NCI-H1092 (cell line): ENCODE measurements around the gene APOL2.
"Not testable (repeated sequence)": the region's sequence is repeated elsewhere in the genome, so short reads cannot be mapped to it uniquely, and the experiment has no call there.

Experiments used
- DNase-seq: peaks from one replicate; lab custom pipeline; 2025; lab: John Stamatoyannopoulos, UW

The APOL2 gene

DNA sequence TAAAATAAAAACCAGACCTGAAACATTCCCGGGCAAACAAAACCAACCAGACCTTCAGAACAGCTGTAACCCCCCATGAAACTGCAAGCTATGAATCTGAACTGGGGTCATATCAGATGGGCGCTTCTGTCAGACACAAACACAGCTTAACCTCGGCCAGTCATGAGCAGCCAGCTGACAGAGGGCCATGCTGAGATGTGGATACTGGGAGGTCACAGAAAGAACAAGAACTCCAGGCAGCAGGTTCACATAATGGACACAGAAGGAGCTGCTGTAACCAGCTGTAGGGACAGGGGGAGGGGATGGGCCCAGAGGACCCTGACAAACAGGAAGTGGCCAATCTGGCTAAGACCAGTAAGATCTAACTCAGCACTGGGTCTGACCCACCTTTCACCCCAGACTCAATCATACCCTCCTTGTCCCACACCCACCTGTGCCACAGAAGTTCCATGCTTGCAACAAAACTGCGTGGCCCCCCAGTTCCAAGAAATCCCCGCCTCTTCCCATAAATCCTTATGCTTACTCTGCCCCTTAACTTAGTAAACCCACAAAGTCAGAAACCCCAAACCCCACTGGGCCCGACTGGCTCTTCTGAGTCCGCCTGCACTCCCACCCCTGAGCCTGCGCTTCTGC lies 41.7 kb downstream of the APOL2 start:
- no peak for DNase-seq

DNA sequence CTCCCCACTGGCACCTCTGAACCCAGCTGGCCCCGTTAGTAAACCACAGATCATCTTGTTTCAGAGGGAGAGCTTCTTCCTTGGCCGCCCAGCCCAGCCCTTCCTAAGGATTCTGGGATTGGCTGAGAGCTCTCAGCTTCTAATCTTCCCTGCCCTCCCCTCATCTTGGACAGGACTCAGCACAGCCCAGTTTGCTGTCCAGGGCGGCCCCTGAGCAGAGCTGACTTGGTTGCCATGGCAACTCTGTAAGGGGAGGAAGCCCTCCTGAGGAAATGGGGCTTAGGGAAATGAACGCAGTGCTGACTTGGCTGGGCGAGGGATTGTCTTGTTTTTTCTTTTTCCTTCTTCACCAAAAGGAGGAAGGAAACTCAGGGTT lies 42.3 kb downstream of the APOL2 start:
- peak; percentile 10 for DNase-seq

DNA sequence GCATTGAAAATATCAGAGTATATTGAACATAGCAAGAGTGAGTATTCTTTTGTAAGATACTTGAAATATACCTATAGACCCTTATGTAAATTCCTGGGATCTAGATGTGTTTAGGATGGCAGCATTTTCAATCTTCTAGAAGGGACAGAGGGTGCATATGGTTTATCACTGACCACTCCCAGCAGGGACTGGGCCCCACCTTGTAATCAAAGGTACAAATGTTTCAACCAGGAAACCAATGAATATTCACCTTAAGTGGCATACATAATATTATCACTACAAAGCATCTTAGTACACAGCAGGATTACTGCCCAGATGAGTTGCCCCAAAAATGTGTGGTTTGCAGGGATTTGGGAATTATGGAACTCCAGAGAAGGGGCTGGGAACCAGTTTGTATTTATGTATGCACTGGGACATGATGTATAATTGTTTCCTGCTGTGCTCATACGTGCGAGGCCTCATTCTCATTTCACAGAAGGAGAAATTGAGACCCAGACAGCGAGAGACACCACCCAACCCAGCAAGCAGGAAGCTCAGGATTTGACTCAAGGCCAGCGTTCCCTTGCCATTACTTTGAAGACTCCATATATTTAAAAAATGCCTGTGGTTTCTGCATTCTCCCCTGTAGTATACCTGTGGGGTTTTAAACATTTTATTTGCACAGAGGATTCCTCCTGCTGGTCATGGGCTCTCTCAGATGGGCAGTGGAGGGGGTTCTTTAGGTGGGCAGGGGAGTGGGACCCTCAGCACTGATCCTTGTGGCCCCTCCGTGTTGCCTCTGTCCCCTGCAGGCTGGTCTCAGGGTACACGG lies 42.9 kb downstream of the APOL2 start:
- DNase-seq: no peak

DNA sequence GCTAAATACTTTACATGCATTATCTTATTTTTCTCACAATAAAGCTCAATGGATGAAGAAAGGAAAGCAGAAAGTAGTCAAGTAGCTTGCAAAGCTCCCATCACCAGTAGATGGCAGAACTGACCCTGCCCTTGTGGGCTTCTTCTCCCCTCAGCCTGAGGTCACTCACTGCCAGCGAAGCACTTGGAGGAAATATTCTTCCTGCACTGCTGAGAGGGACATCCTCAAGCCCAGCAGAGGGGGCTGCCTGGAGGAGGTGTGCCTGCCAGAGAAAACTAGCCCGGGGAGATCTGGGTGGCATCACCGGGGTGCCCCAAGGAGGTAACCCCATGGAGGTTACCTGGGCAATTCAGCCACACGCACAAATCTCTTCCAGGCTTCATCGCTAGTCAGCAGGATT lies 44.4 kb downstream of the APOL2 start:
- peak; percentile 35 for DNase-seq

DNA sequence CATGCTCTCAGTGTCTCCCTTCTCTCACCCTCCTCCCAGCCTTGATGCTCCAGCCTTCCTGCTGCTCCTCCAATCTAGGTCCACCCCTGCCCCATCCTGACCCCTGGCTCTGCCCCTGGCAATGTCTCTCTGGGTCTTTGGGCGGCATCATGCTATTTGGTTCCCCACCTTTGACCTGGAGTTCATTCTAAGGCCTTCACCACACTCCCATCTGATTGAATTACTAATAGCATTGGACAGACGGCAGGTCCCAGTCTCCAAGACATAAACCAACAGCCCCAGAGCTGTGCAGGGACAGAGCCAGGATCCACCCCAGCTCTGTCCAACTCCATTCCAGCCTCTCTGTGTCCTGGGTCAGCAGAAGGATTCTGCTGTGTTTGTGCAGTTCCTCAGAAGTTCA lies 44.9 kb downstream of the APOL2 start:
- no peak for DNase-seq

DNA sequence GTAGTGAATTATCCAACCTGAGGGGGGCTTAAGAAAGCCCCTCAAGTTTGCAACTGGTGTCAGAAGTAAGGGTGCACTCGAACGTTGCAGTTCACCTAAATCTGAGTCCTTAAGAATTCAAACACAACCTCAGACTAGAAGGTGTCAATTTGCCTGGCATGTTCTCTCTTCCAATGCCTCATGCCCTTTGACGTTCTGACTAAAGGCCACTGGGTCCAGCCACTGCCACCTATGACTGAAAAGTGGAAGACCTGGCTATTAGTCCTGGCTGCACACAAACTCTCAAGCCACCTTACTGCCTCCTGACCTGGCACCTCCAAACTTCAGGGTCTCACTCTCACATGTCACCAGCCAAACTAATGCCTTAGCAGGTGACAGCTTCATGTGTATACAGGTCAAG lies 45.8 kb downstream of the APOL2 start:
- no peak for DNase-seq

DNA sequence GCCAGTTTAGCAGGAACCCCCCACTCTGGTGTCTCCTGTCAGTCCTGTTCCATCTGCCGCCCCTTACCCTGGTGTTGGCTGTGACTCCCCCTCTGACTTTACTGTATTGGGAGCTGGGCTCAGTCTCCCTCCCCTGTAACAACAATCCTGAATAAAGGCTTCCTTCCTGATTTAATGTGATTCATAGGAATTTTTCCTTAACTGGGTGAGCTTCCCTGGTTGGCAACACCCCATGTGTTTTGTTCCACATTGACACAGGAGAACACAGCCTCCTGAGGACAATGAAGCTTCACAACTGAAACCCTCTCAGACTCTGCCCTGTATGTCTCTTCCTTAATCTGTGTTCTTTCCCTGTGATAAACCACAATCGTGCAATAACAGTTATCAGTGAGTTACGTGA lies 46.2 kb downstream of the APOL2 start:
- DNase-seq: no peak

DNA sequence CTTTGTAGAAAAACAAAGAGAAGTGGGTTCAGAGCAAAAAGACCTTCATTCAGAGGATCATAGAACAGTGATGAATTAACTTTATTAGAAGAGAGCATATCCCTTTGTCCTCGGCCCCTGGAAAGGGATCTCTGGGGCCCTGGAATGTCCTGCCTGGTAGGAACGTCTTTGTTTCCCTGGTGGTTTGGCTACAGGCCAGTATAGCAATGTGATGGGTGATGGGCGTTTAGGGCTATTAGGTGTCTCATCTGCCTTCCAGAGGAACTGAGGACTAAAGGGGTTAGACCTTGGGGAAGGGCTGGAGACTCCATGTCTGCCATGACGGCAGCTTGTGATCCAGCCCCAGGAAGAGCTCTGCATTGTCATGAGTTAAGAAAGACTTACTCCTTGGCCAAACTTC lies 46.8 kb downstream of the APOL2 start:
- no peak for DNase-seq

DNA sequence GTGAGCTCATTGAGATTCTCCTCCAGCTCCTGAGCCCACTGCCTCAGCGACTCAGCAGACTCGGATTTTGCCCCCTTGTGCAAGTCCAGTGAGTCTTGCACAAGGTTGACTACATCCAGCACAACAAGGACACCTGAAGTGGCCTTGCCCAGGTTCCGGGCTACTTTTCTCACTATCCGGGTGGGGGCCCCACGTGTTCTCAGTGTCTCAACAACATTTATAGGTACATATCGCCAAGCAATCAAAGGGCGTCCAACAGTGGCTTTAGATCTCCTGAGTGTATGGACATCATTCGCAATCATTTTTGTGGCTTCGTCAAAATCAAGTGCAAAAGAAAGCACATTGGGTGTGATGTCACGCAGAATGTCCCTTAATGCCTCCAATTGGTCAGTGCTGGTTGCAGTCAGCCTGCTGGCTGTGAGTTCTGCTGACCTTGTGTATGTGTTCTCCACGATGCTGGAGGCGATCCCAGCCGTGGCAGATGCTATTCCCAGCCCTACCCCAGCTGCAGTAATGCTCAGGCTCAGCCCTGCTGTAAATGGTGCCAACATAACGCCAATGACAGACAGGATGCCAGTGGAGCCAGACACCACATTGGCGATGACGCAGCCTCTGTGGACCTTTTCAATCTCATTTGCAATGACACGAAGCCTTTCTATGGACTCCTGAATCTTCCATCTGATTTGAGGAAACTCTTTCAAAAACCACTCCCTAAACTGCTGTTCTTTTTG lies 48.1 kb downstream of the APOL2 start:
- no peak for DNase-seq

DNA sequence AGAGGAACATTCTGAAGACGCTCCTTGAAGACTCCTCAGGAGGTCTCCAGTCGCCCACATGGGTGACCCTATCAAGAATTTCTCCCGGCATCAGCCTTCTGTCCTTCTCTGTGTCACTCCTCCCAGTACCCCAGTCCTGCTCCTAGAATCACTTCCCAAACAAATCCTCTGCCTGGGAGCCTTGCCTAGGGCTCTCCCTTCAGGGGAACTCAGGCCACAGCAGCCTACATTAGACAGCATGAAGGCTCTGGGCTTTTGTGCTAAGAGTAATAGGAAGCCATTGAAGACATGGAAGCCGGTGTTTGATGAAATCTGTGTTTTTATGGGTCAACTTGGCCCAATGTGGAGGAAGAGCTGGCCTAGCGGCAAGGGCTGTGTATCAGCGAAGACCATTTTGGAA lies 51.5 kb downstream of the APOL2 start:
- DNase-seq: not testable (repeated sequence)

DNA sequence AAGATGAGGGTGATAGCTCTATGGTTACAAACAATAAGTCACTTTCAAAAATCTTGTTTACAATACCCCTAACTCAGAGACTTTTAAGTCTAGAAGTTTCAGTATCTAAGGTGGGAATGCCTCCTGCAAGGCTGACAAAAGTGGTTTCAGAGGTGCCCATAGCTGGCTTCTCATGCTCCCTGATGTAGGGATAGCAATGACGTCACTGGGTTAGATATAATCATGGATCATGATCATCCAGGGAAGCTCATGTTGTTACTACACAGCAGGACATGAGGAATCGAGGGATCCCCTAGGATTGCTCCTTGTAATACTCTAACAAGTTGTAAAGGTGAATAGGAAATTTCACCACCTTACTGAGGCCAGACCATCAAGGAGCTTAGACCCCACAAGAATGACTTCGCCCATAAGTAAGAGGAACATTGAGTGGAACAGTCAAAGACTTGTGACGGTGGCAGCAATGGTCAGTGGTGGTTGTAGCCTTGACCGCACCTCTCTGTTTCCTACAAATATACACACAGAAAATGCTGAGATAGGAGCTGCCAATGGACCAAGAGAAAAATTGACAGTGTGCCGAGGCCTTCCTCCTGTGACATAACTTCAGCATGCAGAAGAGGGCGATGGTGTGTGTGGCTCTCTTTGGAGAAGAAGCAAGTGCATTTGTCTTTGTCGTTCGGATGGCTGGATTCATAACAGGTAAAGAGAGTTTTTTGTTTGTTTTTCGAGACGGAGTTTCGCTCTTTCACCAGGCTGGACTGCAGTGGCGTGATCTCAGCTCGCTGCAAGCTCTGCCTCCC lies 53.3 kb downstream of the APOL2 start:
- DNase-seq: no peak

DNA sequence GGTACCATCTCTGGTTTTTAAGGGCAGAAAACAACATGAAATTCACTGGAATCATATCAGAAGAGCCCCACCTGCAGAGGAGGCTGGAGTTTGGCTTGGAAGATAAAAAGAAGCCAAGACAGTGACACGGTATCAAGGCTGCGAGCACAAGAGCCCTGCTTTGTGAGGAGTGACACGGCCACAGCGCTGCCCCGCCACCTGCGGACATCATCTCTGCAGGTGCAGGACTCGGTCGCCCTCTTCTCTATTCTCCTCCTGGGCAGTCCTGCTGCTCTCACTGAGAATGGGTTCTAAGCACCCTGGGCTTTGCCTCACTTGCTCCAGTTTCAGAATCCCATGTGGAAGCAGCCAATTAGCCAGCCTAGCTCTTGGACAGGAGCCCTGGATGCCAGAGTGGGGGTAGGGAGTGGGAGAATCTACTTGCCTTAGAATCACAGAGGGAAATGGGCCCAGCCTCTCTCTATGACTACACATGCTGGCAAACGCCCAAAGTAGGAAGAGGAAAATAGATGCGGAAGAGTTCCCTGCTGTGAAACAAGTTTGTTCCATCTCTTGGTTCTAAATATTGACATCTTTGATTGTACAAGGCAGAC lies 54.8 kb downstream of the APOL2 start:
- no peak for DNase-seq

DNA sequence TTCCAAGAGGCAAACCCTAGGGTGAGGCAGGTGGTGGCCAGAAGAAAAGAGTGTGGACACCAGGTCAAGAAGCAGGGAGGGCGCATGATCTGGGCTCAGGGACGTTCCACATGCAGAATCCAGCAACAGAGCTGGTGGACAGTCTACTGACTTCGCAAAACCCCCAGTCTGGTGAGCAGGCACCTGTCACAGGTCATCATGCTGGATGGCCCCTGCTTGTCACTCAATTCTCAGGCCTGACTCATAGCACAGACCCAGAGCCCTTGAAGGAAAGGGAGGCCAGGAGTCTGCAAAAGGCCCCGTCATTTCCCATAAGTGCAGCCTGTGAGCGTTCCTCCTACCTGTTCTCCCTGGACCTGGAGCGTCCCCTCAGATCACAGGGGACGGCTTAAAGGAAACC lies 55.9 kb downstream of the APOL2 start:
- DNase-seq: no peak

DNA sequence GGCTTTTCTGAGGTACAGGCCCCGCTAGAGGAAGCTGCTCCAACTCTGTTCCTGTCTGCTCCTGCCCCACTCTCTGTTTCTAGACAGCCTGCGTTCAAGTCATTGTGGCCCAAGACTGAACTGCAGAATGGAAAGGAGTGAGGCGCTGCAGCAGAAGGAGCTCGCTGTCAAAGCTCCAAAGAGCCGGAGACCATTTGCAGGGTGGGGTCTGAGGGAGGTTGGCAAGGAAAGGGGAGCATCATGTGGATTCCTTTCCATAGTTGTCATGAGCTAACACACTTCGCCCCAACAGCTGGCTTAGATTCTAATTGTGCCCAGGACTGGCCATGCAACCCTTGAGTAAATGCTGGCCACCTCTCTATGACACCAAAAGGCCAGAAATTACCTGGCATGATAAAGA lies 56.5 kb downstream of the APOL2 start:
- no peak for DNase-seq

DNA sequence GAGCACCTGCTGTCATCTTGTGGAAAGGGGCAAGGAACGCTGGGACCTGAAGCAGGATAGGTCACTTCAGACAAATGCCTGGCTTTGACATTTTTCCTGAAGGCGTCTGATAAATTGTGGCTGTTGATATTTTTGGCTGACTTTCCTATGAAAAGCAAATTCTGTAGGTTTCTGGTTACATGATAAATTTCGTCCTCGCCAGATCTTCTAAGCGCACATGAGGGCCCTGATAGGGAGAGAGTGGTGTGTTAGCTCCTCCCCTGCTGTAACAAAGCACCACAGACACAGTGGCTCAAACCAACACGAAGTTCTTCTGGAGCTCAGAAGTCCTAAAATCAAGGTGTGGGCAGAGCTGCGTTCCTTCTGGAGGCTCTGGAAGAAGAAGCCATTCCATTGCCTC lies 57.3 kb downstream of the APOL2 start:
- DNase-seq: no peak

DNA sequence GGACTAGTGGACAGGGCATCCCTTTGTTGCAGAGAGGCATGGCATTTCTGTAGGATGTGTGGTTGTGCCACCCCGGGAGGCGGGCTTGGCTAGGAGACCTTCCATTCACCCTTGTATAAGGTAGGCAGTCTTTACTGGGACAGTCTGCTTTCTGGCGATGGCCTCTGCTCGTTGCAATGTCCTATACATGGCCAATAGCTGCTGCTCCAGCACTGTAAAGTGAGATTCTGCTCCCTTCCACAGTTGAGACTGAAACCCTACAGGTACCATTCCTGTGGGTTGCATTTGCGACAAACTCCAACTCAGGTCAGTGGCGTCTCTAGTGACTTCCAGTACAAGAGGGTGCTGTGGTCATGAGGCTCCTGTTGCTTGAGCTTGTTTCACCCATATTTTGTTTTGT lies 58.4 kb downstream of the APOL2 start:
- DNase-seq: no peak

DNA sequence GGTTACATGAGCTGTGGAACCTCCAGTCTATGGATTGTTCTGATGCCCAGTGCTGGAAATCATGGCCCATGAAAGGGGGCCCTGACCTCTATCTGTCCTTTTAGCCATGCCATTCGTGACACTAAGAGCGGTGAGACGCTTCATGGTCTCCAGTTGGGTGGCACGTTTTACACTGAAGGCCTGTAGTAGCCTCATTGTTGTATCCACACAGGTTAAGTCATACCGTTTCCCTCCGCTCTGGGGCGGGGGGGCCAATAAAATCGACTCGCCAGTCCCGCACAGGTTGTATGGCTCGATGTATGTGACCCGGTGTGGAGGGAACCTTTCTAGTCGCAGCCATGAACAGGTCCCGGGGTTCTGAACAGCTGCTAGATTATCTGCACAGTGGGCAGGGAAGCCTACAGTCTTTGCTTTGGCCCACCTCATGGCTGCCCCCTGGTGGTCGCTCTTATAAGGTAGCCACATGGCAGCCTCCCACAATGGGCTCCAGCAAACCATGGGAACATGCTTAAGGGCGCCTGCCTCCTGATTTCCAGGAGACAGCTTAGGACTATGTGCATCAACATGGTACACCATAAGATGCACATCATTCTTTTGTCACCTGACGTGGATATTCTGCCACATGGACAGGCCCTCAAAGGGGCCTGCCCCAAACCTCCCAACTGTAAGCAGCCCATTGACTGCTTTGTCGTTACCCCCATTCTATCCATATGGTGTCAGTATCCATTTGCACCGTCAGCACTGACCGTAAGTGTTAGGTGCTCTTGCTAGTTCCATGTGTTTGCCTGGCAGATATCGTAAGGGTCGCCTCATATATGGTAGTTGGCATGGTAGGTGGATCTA lies 59.1 kb downstream of the APOL2 start:
- peak; percentile 5 for DNase-seq

DNA sequence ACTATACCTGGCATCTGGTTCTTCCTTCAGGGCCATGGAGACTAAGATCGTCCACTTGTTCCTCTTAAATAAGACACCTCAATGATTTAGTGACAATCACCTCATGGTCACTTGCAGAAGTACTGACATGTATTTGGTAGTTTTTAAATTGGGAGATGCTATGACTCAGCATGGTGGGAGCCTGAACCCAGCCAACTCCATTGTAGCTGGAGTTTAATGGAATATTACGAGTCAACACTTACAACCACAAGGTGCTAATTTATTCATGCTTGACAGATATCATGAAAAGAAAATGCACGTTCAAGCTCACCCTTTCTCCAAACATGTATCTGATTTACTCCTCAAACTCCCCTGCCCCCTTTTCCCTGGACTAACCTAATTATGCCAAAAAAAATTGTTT lies 62.2 kb downstream of the APOL2 start:
- no peak for DNase-seq
